ENCODE data around the gene SERPINB1. TPM values are rescaled to one million over a fixed set of nuclear protein-coding genes. Genes with fewer than 3 reads are reported as not detected.

The SERPINB1 gene
- total RNA-seq, 1 donor from 2014 or later = 14.8 TPM

- Mint-ChIP-seq H3K27me3 (ENCODE audit: unreplicated experiment) (no peaks in the 10 kb centered on the region), H3K27ac (ENCODE audit: unreplicated experiment) (peak overlapping the region; percentile 83), H3K9me3 (ENCODE audit: unreplicated experiment) (no peaks in the 10 kb centered on the region), H3K4me3 (ENCODE audit: unreplicated experiment) (no peak overlapping the region), H3K4me1 (ENCODE audit: unreplicated experiment) (peaks cover 27% of the 10 kb centered on the region), H3K36me3 (ENCODE audit: unreplicated experiment) (peaks cover 11% of the 10 kb centered on the region)
- TF ChIP-seq, protein P1, sequence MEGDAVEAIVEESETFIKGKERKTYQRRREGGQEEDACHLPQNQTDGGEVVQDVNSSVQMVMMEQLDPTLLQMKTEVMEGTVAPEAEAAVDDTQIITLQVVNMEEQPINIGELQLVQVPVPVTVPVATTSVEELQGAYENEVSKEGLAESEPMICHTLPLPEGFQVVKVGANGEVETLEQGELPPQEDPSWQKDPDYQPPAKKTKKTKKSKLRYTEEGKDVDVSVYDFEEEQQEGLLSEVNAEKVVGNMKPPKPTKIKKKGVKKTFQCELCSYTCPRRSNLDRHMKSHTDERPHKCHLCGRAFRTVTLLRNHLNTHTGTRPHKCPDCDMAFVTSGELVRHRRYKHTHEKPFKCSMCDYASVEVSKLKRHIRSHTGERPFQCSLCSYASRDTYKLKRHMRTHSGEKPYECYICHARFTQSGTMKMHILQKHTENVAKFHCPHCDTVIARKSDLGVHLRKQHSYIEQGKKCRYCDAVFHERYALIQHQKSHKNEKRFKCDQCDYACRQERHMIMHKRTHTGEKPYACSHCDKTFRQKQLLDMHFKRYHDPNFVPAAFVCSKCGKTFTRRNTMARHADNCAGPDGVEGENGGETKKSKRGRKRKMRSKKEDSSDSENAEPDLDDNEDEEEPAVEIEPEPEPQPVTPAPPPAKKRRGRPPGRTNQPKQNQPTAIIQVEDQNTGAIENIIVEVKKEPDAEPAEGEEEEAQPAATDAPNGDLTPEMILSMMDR (IDR thresholded peaks at IDR 0.05) = peak; percentile 84
- no peak for DNase-seq (ENCODE audit: extremely low spot score, unreplicated experiment)
Observed at GRCh38 chr6:2790588-2791449, 50.8 kb downstream of the SERPINB1 start.

GRCh38 chr6:2786269-2786668, 55.4 kb downstream of the SERPINB1 start:
- DNase-seq (ENCODE audit: extremely low spot score, unreplicated experiment) = no peak
- Mint-ChIP-seq H3K9me3 (ENCODE audit: unreplicated experiment) (no peaks in the 10 kb centered on the region), H3K4me3 (ENCODE audit: unreplicated experiment) (no peak overlapping the region), H3K27ac (ENCODE audit: unreplicated experiment) (no peak overlapping the region), H3K4me1 (ENCODE audit: unreplicated experiment) (peaks cover 23% of the 10 kb centered on the region), H3K36me3 (ENCODE audit: unreplicated experiment) (peaks cover 12% of the 10 kb centered on the region), H3K27me3 (ENCODE audit: unreplicated experiment) (no peaks in the 10 kb centered on the region)
- TF ChIP-seq, protein P1 (IDR thresholded peaks at IDR 0.05) = no peak

- no peak for DNase-seq (ENCODE audit: extremely low spot score, unreplicated experiment)
- Mint-ChIP-seq H3K4me1 (ENCODE audit: unreplicated experiment) (peaks cover 12% of the 10 kb centered on the region), H3K27me3 (ENCODE audit: unreplicated experiment) (no peaks in the 10 kb centered on the region), H3K9me3 (ENCODE audit: unreplicated experiment) (no peaks in the 10 kb centered on the region), H3K27ac (ENCODE audit: unreplicated experiment) (no peak overlapping the region), H3K4me3 (ENCODE audit: unreplicated experiment) (no peak overlapping the region), H3K36me3 (ENCODE audit: unreplicated experiment) (peaks cover 22% of the 10 kb centered on the region)
- TF ChIP-seq, protein P1 (IDR thresholded peaks at IDR 0.05) = no peak
Observed at GRCh38 chr6:2784930-2785329, 56.7 kb downstream of the SERPINB1 start.

GRCh38 chr6:2784061-2784460, 57.6 kb downstream of the SERPINB1 start:
- H3K4me3 Mint-ChIP-seq (ENCODE audit: unreplicated experiment) = no peak overlapping the region
- no peak for DNase-seq (ENCODE audit: extremely low spot score, unreplicated experiment)
- no peaks in the 10 kb centered on the region for H3K27me3 Mint-ChIP-seq (ENCODE audit: unreplicated experiment)
- peaks cover 30% of the 10 kb centered on the region for H3K36me3 Mint-ChIP-seq (ENCODE audit: unreplicated experiment)
- no peaks in the 10 kb centered on the region for H3K9me3 Mint-ChIP-seq (ENCODE audit: unreplicated experiment)
- H3K4me1 Mint-ChIP-seq (ENCODE audit: unreplicated experiment) = peaks cover 8% of the 10 kb centered on the region
- TF ChIP-seq, protein P1 (IDR thresholded peaks at IDR 0.05) = no peak
- H3K27ac Mint-ChIP-seq (ENCODE audit: unreplicated experiment) = no peak overlapping the region

DNA sequence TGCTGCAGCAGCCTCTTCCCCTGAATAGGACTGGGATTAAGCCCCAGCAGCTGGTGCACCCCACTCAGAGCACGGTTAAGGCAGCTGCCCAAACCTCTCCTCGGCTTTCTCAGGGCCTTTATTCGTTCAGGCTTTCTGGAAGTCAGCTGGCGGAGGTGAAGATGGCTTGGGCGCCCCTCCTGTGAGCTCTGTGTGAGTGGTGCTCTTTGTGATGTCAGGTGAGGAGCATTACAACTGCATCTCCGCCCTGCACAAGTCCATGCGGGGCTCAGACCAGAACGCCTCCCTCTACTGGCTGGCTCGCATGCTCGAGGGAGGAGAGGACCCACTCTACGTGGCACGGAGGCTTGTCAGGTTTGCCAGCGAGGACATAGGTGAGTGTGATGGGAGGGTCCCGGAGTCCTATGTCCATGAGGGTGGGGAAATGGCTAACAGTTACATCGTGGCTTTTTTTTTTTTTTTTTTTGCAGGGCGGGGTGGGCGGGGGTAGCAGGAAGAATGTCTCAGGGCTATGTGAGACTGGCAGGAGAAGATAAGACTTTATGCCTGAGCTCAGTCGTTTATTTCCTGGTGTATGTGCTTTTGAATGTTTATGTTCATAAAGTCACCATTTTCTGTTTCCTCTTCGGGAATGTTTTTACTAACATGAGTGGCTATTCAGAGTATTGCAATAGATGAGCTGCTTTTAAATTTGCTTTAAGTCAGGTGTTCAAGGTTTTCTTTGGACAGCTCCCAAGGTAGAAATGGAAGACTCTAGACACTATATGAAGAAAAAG, 58.3 kb downstream of the SERPINB1 start:
- no peak for DNase-seq (ENCODE audit: extremely low spot score, unreplicated experiment)
- TF ChIP-seq, protein P1 (IDR thresholded peaks at IDR 0.05) = no peak
- Mint-ChIP-seq H3K27ac (ENCODE audit: unreplicated experiment) (no peak overlapping the region), H3K27me3 (ENCODE audit: unreplicated experiment) (no peaks in the 10 kb centered on the region), H3K4me3 (ENCODE audit: unreplicated experiment) (no peak overlapping the region), H3K36me3 (ENCODE audit: unreplicated experiment) (peaks cover 30% of the 10 kb centered on the region), H3K4me1 (ENCODE audit: unreplicated experiment) (peaks cover 5% of the 10 kb centered on the region), H3K9me3 (ENCODE audit: unreplicated experiment) (no peaks in the 10 kb centered on the region)

Measured in osteocyte (in vitro differentiated cells).